HG02763 (cell line): ENCODE measurements around the gene TSPEAR.
"Not testable (repeated sequence)": the region's sequence is repeated elsewhere in the genome, so short reads cannot be mapped to it uniquely, and the experiment has no call there.

Experiments
- ATAC-seq: cut with Tn5 transposase; IDR thresholded peaks from one replicate; pipeline ENCODE4 v1.9.1; 2021; ENCODE audit warnings: mild to moderate bottlenecking, moderate library complexity; ENCODE audit not compliant: unreplicated experiment

Gene TSPEAR

DNA sequence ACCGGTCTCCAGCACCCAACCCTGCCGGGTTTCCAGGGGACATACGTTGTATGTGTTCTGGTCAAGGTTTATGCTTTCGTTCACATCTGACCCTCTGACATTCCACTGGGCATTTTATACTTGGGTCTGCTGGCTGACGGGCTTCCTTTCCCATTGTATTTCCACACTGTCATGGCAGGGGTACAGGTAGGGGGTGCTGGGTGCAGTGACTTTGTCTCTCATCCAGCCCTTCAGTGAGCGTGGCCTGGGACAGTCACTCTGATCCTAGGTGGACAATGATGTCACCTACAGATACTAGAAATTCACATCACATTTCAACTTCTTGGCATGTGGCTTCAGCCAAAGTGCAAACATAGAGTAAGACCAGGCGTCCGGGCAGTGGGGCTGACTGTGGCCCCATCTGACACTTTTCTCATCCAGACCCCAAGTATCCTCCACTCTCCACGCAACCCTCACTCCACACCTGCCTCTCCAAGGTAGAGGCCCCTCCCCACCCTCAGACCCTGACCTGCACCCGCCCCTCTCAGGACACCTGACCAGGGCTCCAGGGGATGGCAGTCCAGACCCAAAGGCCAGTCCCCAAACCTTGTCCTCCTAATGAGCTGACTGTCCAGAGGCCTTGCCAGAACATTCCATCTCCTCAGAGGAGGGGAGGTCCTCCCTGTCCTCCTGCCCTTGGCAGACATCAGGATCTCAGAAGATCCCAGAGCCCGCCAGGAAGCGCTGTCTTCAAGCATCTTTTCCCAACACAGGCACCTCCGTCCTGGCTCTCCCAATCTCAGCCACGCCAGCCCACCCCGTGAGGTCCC is 75.0 kb downstream of the TSPEAR start:
- ATAC-seq, result no peak

DNA sequence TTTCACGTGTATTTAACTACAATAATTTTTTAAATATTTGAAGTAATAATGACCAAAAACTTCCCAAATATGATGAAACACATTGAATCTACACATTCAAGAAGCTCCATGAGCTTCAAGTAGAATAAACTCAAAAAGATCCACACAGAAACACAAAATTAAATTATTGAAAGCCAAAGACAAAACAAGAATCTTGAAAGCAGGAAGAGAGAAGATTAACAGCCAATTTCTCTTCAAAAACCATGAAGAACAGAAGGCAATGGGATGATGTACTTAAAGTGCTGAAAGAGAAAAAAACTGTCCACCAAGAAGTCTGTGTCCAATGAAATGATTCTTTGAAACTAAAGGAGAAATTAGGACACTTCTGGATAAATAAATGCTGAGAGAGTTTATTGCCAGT is 79.3 kb downstream of the TSPEAR start:
- no peak for ATAC-seq

DNA sequence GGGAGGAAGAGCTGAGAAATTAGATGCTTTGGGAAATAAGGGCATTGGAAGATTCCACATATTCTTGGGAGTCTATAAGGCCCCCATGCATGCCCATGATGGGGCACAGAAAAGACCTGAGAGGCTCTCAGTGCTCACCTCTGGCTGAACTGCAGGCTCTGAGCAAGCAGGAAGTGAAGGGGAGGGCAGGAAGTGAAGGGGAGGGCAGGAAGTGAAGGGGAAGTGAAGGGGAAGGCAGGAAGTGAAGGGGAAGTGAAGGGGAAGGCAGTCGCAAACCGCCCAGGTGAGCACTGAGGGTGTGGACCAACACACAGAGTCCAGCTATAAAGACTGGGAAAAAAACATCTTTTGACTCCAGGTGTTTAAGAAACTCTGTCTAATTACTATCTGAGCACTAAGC is 80.9 kb downstream of the TSPEAR start:
- ATAC-seq, result no peak

DNA sequence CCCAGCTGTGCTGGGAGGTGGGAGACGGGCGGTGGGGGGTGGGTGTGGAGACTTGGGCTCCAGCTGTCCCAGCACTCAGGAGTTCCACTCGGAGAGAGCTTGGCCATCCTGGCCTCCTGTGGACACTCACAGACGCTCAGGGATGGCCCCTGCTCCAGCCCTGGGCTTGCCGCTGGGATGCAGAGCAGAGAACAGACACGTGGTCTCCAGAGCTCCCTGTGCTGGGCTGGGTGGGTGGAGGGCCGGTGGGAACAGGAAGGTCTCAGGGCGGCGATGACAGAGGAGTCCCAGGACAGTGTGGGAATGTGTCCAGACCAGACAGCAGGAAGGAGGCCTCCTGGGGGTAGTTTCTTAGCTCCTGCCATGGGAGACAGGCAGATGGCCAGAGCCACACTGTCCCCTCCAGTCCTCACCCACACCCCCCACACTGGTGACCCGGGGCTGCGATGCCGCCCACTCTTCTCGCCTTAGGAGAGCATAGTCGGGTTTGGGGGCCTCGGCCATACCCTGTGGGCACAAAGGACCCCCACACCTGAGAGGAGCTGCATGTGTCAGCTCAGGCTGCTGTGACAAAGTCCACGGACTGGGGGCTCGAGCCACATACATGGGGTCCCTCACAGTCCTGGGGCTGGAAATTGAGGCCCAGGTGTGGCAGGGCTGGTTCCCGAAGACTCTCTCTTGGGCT is 82.5 kb downstream of the TSPEAR start:
- ATAC-seq, result no peak

DNA sequence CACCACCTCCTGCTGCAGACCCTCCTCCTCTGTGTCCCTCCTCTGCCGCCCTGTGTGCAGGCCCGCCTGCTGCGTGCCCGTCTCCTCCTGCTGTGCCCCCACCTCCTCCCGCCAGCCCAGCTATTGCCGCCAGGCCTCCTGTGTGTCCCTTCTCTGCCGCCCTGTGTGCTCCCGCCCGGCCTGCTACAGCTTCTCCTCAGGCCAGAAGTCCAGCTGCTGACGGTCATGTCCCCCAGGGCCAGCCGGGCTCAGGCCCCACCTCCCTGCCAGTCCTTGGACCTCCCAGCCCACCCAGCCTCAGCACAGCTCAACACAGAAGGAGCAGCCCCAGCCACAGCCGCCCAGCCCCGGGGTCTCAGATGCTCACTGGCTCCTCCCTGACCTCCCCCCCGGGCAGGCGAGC is 83.5 kb downstream of the TSPEAR start:
- ATAC-seq, result not testable (repeated sequence)

DNA sequence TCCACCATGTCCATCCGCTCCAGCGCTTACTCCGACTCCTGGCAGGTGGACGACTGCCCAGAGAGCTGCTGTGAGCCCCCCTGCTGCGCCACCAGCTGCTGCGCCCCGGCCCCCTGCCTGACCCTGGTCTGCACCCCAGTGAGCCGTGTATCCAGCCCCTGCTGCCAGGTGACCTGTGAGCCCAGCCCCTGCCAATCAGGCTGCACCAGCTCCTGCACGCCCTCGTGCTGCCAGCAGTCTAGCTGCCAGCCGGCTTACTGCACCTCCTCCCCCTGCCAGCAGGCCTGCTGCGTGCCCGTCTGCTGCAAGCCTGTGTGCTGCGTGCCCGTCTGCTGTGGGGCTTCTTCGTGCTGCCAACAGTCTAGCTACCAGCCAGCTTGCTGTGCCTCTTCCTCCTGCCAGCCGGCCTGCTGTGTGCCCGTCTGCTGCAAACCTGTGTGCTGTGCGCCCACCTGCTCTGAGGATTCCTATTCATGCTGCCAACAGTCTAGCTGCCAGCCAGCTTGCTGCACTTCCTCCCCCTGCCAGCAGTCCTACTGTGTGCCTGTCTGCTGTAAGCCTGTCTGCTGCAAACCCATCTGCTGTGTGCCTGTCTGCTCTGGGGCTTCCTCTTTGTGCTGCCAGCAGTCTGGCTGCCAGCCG is 84.1 kb downstream of the TSPEAR start:
- not testable (repeated sequence) for ATAC-seq

DNA sequence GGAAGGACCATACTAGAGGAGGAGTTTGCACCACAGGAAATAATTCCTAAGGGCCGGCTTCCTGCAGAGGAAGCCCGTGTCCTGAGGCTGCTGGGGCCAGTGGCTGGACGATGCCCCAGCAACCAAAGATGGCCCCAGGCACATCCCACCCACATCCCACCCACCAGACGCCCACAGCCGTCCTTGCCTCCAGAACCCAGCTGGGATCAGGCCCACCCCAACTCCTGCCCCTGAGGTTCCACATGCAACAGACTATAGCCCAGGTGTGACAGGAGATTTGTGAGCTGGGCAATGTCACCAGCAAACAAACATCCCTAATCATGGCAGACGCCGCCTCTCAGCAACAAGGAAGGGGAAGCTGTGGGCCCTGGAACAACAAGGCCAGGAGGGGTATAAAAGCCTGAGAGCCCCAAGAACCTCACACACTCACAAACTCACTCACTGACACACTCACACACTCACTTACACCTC is 84.7 kb downstream of the TSPEAR start, which contains the start of gene KRTAP10-9:
Gene KRTAP10-9, plus strand, starts transcription at position 421 of the 471 bp plus-strand sequence. CDS start 79 bp downstream, outside the sequence.
- no peak for ATAC-seq

DNA sequence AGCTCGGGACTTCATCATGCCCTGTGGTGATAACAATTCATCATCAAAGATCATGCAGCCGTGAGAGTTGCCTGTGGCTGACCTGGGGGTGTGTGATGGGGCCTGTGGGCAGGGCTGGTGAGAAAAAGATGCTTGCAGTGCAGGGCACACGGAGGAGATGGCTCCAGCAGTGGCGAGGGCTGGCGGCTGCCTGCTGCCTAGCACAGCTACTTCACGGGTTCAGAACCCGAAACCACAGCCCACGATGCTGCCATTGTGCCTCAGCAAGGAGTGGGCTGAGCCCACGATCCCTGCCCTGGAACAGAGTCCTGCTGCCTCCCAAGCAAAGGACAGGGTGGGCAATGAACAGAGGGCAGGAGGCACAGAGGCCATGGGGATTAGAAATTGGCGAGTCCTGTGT is 85.1 kb downstream of the TSPEAR start:
- ATAC-seq, result no peak

DNA sequence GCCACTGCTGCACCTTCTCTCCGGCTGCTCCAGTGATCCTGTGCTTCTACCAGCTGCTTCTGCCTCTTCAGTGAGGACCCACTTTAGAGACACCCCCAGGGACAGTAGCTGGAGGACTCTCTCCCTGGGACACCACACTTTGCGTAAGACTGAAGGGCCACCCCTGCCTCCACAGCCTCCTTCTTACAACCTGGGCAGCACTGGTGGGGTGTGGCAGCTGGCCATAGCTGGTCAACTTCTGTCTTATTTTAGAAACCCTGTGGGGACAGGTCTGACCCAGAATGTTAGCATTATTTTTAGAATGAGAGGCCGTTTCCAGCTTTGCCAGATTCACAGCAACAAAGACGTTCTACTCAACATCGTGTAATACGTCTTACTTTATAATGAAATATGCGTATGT is 85.6 kb downstream of the TSPEAR start:
- ATAC-seq, result no peak

DNA sequence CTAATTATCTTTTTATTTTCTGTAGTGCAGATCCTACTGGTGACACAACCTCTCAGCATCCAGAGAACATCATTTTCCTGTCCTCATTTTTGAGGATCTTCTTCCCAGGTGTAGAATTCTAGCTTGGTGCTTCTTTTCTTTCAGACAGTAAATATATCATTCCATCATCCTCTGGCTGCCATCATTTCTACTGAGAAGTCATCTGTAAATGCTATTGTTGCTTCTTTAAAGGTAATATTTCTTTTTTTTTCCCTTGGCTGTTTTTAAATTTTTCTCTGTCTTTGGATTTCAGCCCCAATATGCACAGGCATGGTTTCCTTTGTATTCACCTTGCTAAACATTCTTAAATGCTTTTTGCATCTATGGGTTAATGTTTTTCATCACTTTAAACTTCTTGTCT is 87.8 kb downstream of the TSPEAR start:
- no peak for ATAC-seq

DNA sequence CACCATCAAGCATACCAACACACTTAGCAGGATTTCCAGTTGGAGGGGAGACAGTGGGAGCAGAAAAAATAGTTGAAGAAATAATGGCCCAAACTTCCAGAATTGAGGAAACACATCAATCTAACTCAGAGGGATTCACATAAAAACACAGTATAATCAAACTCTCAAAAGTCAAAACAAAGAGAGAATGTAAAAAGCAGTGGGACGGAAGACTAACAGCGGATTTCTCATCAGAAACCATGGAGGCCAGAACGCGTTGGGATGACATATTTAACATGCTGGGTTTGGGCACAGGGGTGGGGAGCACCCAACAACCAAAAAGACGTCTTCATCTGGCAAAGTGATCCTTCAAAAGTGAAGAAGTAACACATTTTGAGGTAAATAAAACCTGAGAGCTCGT is 91.5 kb downstream of the TSPEAR start:
- ATAC-seq, result no peak

DNA sequence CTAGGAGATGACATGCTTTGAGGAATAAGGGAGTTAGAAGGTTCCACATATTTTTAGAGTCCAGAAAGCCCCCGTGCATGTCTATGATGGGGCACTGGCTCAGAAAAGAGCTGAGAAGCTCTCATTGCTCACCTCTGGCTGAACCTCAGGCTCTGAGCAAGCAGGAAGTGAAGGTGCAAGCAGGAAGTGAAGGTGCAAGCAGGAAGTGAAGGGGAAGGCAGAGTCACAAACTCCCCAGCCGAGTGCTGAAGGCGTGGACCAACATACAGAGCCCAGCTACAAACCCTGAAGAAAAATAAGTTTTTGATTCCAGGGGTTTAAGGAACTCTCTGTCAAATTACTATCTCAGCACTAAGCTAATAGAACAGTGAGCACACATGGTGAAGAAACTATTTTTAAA is 92.5 kb downstream of the TSPEAR start:
- ATAC-seq, result no peak

DNA sequence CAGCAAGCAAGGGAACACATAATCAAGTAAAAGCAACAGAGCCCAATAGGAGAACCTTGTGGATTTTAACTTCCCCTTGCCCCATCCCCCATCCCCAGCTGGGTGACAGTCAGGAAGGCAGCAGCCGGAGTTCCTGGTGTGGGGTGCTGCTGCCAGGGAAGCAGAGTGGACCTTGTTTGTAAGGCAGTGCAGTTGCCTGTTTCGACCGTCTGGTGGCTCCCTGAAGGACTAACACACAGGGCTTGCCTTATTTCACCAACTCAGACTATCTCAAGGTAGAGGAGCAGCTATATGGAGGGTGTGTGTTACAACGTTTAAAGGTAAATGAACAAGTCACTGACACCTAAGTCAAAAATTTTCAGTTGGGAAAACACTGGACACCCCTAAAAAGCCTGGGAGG is 92.9 kb downstream of the TSPEAR start:
- ATAC-seq, result no peak

DNA sequence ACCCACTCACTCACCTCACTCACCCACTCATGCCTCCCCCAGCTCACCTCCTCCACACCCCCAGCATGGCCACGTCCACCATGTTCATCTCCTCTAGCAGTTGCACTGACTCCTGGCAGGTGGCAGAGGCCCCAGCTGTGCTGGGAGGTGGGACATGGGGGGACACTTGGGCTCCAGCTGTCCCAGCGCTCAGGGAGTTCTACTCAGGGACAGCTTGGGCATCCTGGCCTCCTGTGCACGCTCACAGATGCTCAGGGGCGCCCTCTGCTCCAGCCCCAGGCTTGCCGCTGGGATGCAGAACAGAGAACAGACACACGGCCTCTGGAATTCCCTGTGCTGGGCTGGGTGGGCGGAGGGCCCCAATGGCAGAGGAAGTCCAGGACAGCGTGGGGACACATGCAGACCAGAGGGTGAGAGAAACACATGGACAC is 94.3 kb downstream of the TSPEAR start:
- no peak for ATAC-seq

DNA sequence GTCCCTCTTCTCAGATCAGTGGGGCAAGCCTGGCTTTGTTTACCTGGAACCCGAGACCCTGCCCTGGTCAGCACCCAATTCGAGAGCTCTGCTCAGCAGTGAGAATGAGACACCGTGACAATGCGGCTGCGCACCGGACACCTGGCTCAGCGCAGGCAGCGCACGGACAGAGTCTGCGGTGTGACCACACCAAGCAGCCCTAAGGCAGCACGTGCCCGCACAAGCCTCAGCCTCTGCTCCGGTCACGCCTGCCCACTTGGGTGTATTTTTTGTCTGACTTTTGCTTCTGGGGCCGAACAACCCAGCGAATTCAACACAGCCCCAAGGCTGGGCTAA is 94.8 kb downstream of the TSPEAR start:
- no peak for ATAC-seq

DNA sequence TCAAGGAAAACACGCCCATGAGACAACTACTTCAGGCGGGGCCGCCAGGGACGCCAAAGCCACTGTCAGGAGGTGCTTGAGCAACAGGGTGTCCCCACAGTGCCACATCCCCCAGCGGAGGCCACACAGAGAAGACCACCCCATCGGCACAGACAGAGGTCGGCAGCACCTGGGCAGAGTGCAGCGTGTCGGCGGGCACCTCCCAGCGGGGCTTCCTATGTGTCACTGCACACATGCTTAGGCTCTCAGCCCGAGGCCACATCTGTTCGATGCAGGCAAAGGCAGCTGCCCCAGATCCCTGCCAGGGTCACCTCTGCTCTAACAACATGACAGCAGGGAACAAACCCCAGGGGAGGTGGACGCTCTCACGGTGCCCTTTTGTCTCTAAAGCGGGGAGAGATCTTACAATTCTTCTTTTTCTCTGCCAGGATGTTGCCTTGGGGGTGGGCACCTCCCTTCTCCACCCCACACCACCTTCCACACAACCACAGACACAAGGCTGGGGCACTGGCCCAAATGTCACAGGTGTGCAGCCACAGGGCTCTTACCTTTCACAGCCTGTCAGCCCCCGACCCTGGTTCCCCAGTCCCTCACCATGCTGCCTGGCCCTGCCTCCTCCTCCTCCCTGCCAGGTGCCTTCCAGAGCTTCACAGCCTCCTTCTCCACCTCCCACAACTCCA is 95.3 kb downstream of the TSPEAR start:
- ATAC-seq, result no peak

DNA sequence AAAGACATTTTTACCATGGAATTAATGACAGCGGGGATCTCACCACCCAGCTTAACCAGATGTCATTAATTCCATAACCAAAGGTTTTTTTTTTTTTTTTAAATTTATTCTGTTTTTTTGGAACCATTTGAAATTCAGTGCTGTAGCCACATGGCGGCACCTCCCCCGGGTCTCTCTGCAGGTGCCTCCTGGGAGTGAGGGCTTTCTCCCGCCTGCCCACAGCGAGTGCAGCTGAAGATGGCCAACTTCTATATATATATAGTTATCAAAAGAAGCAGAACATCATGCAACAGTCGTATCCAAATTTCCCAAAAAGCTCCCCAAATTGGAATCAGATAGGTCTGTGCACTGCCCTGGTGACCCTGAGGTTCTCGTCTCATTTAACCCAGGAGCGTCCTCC is 95.9 kb downstream of the TSPEAR start:
- no peak for ATAC-seq

DNA sequence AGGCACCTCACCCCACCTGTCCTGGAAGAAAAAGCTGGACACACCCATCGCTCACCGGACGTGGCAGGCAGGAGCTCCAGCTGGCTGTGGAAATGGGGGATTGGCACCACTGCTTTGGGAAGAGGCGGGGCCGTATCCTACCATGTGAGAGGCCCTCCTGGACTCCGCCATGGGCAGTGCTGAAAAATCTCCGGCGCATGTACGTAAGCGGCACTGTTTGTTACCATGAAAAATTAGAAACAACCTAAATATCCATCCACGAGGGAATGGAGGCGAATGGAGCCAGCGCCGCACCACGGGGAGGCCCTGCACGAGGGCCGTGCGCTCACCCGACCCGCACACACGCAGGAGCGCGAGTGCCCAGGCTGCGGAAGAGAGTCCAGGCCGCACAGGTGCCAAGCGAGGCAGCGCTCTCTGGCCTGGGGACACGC is 96.4 kb downstream of the TSPEAR start:
- no peak for ATAC-seq

DNA sequence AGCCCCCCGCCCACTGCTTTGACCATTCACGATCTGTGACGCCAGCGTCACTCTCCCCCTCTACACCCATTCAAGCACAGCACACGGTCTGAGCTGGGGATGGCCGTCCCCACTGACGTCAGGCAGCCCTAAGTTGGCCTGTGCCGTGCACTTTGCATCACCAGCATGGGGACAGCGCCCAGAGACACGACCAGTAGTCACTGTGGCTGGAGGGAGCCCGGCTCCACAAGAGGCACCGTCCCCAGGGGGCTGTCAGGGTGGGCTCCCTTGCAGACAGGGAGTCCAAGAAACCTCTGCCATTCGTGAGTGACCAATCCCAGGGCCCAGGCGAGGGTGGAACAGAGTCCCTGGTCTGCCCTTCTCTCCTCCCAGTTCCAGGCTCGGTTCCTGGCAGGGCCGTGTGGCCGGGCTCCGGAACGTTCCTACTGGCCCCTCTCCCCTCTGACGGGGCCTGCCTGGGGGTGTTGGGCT is 97.2 kb downstream of the TSPEAR start:
- ATAC-seq, result no peak

DNA sequence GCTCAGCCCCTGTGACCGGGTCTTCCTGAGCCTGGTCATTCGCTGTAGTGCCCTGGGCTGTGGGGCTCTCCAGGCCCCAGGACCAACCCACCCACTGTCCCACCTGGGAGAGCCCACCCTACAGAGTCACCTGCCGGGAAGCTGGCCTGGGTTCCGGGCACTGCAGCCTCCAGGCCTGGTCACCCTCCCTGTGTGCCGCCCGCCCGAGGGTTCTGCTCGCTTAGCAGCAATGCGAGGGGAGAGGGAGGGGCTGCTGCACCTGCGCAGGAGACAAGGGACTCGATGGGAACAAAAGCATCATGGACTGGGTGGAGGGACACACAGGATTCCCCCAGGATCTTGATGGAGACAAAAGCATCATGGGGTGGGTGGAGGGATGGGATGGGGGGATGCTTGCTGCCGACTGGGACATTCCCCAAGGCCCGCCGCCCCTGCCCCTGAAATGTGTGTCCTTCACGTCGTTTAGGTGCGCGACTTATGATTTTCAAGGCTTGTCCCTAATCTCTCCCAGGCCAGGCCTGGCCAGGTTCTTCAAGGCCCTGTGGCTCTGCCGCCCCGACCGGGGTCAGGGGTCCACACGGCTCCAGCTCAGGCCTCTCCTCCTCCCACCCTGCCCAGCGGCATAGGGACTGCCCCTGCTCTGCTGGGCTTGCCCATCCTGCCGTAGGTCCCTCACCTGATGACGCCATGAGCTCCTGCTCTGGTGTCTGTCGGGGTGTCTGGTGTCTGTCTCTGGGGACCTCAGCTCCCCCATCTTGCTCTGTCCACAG is 97.8 kb downstream of the TSPEAR start:
- no peak for ATAC-seq
